Prostate gland (tissue), 2 donors: Measurements from ENCODE around the gene TBC1D22A.

Source experiments
- CTCF ChIP-seq, 4 experiments: fragments of 200-600 bp in 2 of 4; fragments of 450-650 bp in 2 of 4; sonication (generic) in 2 of 4; IDR thresholded peaks; 1 replicate in 3 of 4; 2 replicates in 1 of 4; pipeline ENCODE4 v1.5.1; 2016 to 2019; ENCODE audit warnings: antibody characterized with exemption in 4 of 4, mild to moderate bottlenecking in 2 of 4, moderate library complexity in 2 of 4
- POLR2A ChIP-seq: fragments of 450-650 bp; IDR thresholded peaks from one replicate; pipeline ENCODE4 v1.6.1; 2016; ENCODE audit warnings: antibody characterized with exemption, mild to moderate bottlenecking
- POLR2AphosphoS5 ChIP-seq: sonication (generic); formaldehyde crosslinking; IDR thresholded peaks from one replicate; pipeline ENCODE4 v1.6.1; 2017; ENCODE audit warnings: antibody characterized with exemption

GRCh38 chr22:46961591-46962295 lies 199.3 kb downstream of the TBC1D22A start:
- TF ChIP-seq CTCF (IDR thresholded peaks at IDR 0.05), result no peak
- no peak for TF ChIP-seq POLR2AphosphoS5
- TF ChIP-seq POLR2A, result no peak
